HG03045 (cell line): ENCODE results near the gene COG2.
"Not testable (repeated sequence)": the region's sequence is repeated elsewhere in the genome, so short reads cannot be mapped to it uniquely, and the experiment has no call there.

ENCODE experiments used
- ATAC-seq: cut with Tn5 transposase; IDR thresholded peaks from one replicate; pipeline ENCODE4 v1.9.1; 2021; ENCODE audit warnings: mild to moderate bottlenecking, moderate library complexity; ENCODE audit not compliant: unreplicated experiment

Gene COG2

GRCh38 chr1:230624097-230624713 lies 18.1 kb upstream of the COG2 start:
- ATAC-seq = no peak

- no peak for ATAC-seq
Observed at GRCh38 chr1:230626232-230626631, 16.0 kb upstream of the COG2 start.

- no peak for ATAC-seq
Observed at GRCh38 chr1:230627767-230628166, 14.5 kb upstream of the COG2 start.

GRCh38 chr1:230629511-230629910 lies 12.8 kb upstream of the COG2 start:
- no peak for ATAC-seq

GRCh38 chr1:230631477-230631876 lies 10.8 kb upstream of the COG2 start:
- ATAC-seq = no peak

- no peak for ATAC-seq
Observed at GRCh38 chr1:230632273-230632873, 9.9 kb upstream of the COG2 start.

- ATAC-seq = no peak
Observed at GRCh38 chr1:230633469-230633868, 8.8 kb upstream of the COG2 start.

- no peak for ATAC-seq
Observed at GRCh38 chr1:230634384-230634783, 7.9 kb upstream of the COG2 start.

GRCh38 chr1:230636575-230637148 lies 5.6 kb upstream of the COG2 start:
- ATAC-seq = no peak

GRCh38 chr1:230639714-230640209 lies 2.5 kb upstream of the COG2 start:
- ATAC-seq = no peak

- ATAC-seq = no peak
Observed at GRCh38 chr1:230641346-230641745, 935 bp upstream of the COG2 start.

- no peak for ATAC-seq
Observed at GRCh38 chr1:230641900-230642262, 400 bp upstream of the COG2 start.

- ATAC-seq = no peak
Observed at GRCh38 chr1:230643908-230644307, 1.6 kb downstream of the COG2 start.

GRCh38 chr1:230646710-230647302 lies 4.5 kb downstream of the COG2 start:
- no peak for ATAC-seq

- ATAC-seq = no peak
Observed at GRCh38 chr1:230647321-230647720, 5.0 kb downstream of the COG2 start.

GRCh38 chr1:230648114-230648513 lies 5.8 kb downstream of the COG2 start:
- no peak for ATAC-seq

GRCh38 chr1:230650300-230650699 lies 8.0 kb downstream of the COG2 start:
- no peak for ATAC-seq

- no peak for ATAC-seq
Observed at GRCh38 chr1:230651235-230651634, 9.0 kb downstream of the COG2 start.

GRCh38 chr1:230656719-230657118 lies 14.4 kb downstream of the COG2 start:
- not testable (repeated sequence) for ATAC-seq

- not testable (repeated sequence) for ATAC-seq
Observed at GRCh38 chr1:230658103-230658502, 15.8 kb downstream of the COG2 start.

GRCh38 chr1:230658691-230659090 lies 16.4 kb downstream of the COG2 start:
- ATAC-seq = no peak

GRCh38 chr1:230661976-230662375 lies 19.7 kb downstream of the COG2 start:
- ATAC-seq = no peak
